HUDEP-2 (cell line): ENCODE measurements around the gene SLC22A23.

Source experiments
- DNase-seq, 76 experiments: peaks; one replicate each; lab custom pipeline; 2025; ENCODE audit not compliant: unreplicated experiment in 76 of 76; lab: John Stamatoyannopoulos, UW

The SLC22A23 gene

GRCh38 chr6:3326184-3326971 is 130.5 kb downstream of the SLC22A23 start:
- DNase-seq, result no peak

- peak in 19 of 76 experiments; percentile 7 to 45 (median 31) for DNase-seq
Observed at GRCh38 chr6:3325210-3325609, 131.6 kb downstream of the SLC22A23 start.

GRCh38 chr6:3324262-3324942 is 132.4 kb downstream of the SLC22A23 start:
- DNase-seq, result peak in 67 of 76 experiments; percentile 23 to 92 (median 70)

- no peak for DNase-seq
Observed at GRCh38 chr6:3323696-3324261, 133.1 kb downstream of the SLC22A23 start.

GRCh38 chr6:3323148-3323547 is 133.7 kb downstream of the SLC22A23 start:
- no peak for DNase-seq

GRCh38 chr6:3322366-3322890 is 134.4 kb downstream of the SLC22A23 start:
- DNase-seq, result no peak

GRCh38 chr6:3321875-3322274 is 135.0 kb downstream of the SLC22A23 start:
- no peak for DNase-seq

GRCh38 chr6:3321042-3321441 is 135.8 kb downstream of the SLC22A23 start:
- DNase-seq, result no peak

- no peak for DNase-seq
Observed at GRCh38 chr6:3320238-3320811, 136.5 kb downstream of the SLC22A23 start.

- DNase-seq, result no peak
Observed at GRCh38 chr6:3319610-3320200, 137.1 kb downstream of the SLC22A23 start.

GRCh38 chr6:3318821-3319540 is 137.9 kb downstream of the SLC22A23 start:
- no peak for DNase-seq

- DNase-seq, result no peak
Observed at GRCh38 chr6:3318226-3318625, 138.6 kb downstream of the SLC22A23 start.

GRCh38 chr6:3317741-3318211 is 139.1 kb downstream of the SLC22A23 start:
- no peak for DNase-seq

GRCh38 chr6:3316818-3317217 is 140.0 kb downstream of the SLC22A23 start:
- no peak for DNase-seq

GRCh38 chr6:3316331-3316730 is 140.5 kb downstream of the SLC22A23 start:
- no peak for DNase-seq

GRCh38 chr6:3315841-3316240 is 141.0 kb downstream of the SLC22A23 start:
- DNase-seq, result no peak

GRCh38 chr6:3314621-3315467 is 142.0 kb downstream of the SLC22A23 start:
- no peak for DNase-seq

GRCh38 chr6:3314176-3314575 is 142.7 kb downstream of the SLC22A23 start:
- DNase-seq, result no peak

- no peak for DNase-seq
Observed at GRCh38 chr6:3312604-3313231, 144.1 kb downstream of the SLC22A23 start.
